Measurements from ENCODE around the gene MEOX2. TPM values are rescaled to one million over a fixed set of nuclear protein-coding genes. Genes with fewer than 3 reads are reported as not detected.

Gene MEOX2
- 0.23 TPM for total RNA-seq

DNA sequence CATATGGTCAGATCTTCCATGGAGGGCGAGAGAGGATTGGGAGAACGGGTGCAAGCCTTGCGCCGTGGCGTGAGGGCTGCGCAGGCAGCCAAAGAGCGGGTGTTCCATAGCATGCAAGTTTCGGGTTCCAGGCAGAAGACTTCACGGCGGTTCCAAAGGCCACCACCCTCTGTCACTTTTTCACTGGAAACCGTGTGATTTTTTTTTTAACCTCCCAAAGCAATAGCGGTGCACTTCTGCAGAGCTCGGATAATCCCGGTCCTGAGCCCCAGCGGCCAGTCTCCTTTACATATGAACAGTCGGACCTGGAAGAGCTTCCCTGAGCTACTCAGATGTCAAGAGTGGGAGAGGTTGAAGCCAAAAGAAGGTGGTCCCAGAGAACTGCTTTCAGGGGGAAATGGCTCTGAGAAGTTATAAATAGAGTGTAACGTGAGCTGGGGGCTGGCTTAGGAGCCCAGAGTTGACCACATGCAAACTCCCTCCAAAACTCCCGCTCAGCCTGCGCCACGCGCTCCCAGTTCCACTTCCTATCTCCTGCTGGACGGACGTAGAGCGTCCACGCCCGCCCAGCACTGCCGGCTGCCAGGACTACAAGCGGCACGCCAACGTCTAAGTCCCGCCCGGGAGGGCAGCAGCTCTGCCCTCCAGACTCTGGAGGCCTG is at the start of gene MEOX2:
TSS of gene MEOX2 (minus strand) at position 389 of the 662 bp plus-strand sequence. CDS start at position 108, 281 bp downstream.

DNA sequence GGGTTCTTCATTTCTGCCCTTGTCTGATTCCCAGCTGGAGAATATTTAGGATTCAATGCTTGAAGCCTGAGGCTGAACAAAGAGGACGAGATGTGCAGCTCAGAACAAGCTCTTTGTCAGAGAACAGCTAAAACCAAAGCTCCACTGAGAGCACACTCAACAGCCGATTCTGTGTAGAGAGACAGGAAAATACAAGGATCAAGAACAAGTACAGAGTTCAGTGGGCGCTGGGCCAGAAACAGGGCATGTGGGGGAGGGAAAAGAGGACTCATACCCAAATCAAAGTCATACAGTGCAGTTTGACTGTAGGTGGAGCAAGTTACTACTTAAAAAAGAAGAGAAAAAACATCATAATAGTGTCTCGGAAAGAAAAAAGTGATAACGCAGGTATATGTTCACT is 124.6 kb downstream of the MEOX2 start, which contains the start of gene AGMO:
TSS of gene AGMO (minus strand) at position 181 of the 400 bp plus-strand sequence.

Other genes starting within 250 kb of the MEOX2 start
- 0.69 TPM for gene AGMO, start 124.7 kb downstream of the MEOX2 start, total RNA-seq